Keratinocyte (primary cell): ENCODE measurements around the gene DEPDC1.

ENCODE experiments used
- CTCF ChIP-seq, 3 experiments: IDR thresholded peaks in 1 of 3; conservative IDR thresholded peaks in 1 of 3; optimal IDR thresholded peaks in 1 of 3; 2 replicates in 2 of 3; 3 replicates in 1 of 3; pipeline versions ENCODE3 to v1.5.1; 2011; ENCODE audit warnings: low read length in 3 of 3, mild to moderate bottlenecking in 3 of 3, moderate library complexity in 2 of 3, control low read depth in 1 of 3, inconsistent platforms in 1 of 3; ENCODE audit not compliant: insufficient read depth in 2 of 3; ENCODE audit errors: extremely low read depth in 1 of 3
- EZH2 ChIP-seq: IDR thresholded peaks from one replicate; pipeline ENCODE4 v1.6.1; 2012; ENCODE audit warnings: inconsistent platforms, mild to moderate bottlenecking, low read length, moderate library complexity

- no peak for TF ChIP-seq CTCF (optimal IDR thresholded peaks at IDR 0.05 in 1 of 3, IDR thresholded peaks at IDR 0.05 in 1 of 3, conservative IDR thresholded peaks at IDR 0.05 in 1 of 3; ENCODE audit: extremely low read depth in 1 of 3, insufficient read depth in 2 of 3, low read length in 3 of 3)
- TF ChIP-seq EZH2 = no peak
Measured at GRCh38 chr1:68459091-68459490, 37.8 kb downstream of the DEPDC1 start.
